ENCODE results near the gene CLIP4. TPM values are rescaled to one million over a fixed set of nuclear protein-coding genes. Genes with fewer than 3 reads are reported as not detected.

The CLIP4 gene
- total and polyA plus RNA-seq, 4 donors = 15.1 to 30.1 (median 23.1) TPM

GRCh38 chr2:29215739-29216608, 100.8 kb downstream of the CLIP4 start:
- Histone ChIP-seq H3K36me3 (ENCODE audit: control insufficient read depth in 4 of 4, insufficient read depth in 4 of 4, low read length in 4 of 4) (no peaks in the 10 kb centered on the region), H3K9ac (ENCODE audit: insufficient read depth in 1 of 2, low read length in 2 of 2) (no peak overlapping the region), H3K4me3 (no peak overlapping the region), H3K27me3 (ENCODE audit: control insufficient read depth in 3 of 3, insufficient read depth in 3 of 3, low read length in 2 of 3) (no peaks in the 10 kb centered on the region), H3K9me3 (ENCODE audit: control insufficient read depth in 4 of 4, insufficient read depth in 3 of 4, low read length in 3 of 4) (no peaks in the 10 kb centered on the region), H3K4me1 (ENCODE audit: control insufficient read depth in 5 of 5, insufficient read depth in 5 of 5, low read length in 5 of 5) (peaks cover 0 to 4% (median 0%) of the 10 kb centered on the region in 5 donors), H3K27ac (ENCODE audit: low read depth in 1 of 2, low read length in 1 of 2) (no peak overlapping the region)
- DNase-seq (no peak), ATAC-seq (ENCODE audit: insufficient read depth, low FRiP score) (no peak)
- 85 to 89% methylated on average over 20 of the region's 20 CpGs for WGBS, 2 donors
- TF ChIP-seq CTCF (IDR thresholded peaks at IDR 0.05; ENCODE audit: control extremely low read depth, extremely low read depth) = no peak

GRCh38 chr2:29216609-29216909, 101.3 kb downstream of the CLIP4 start:
- TF ChIP-seq CTCF (IDR thresholded peaks at IDR 0.05; ENCODE audit: control extremely low read depth, extremely low read depth) = no peak
- whole genome bisulfite sequencing, 2 donors = 95 to 96% methylated on average over 5 of the region's 5 CpGs

GRCh38 chr2:29218071-29218470, 102.9 kb downstream of the CLIP4 start:
- no peak for TF ChIP-seq CTCF (IDR thresholded peaks at IDR 0.05; ENCODE audit: control extremely low read depth, extremely low read depth)
- Histone ChIP-seq H3K27ac (ENCODE audit: low read depth in 1 of 2, low read length in 1 of 2) (no peak overlapping the region), H3K27me3 (ENCODE audit: control insufficient read depth in 3 of 3, insufficient read depth in 3 of 3, low read length in 2 of 3) (no peaks in the 10 kb centered on the region), H3K9ac (ENCODE audit: insufficient read depth in 1 of 2, low read length in 2 of 2) (no peak overlapping the region), H3K9me3 (ENCODE audit: control insufficient read depth in 4 of 4, insufficient read depth in 3 of 4, low read length in 3 of 4) (no peaks in the 10 kb centered on the region), H3K4me3 (no peak overlapping the region), H3K36me3 (ENCODE audit: control insufficient read depth in 4 of 4, insufficient read depth in 4 of 4, low read length in 4 of 4) (no peaks in the 10 kb centered on the region), H3K4me1 (ENCODE audit: control insufficient read depth in 5 of 5, insufficient read depth in 5 of 5, low read length in 5 of 5) (peaks cover 0 to 4% (median 0%) of the 10 kb centered on the region in 5 donors)
- WGBS, 2 donors = 80 to 85% methylated on average over 6 of the region's 6 CpGs
- DNase-seq (no peak), ATAC-seq (ENCODE audit: insufficient read depth, low FRiP score) (no peak)

More at GRCh38 chr2:29216609-29216909, 101.3 kb downstream of the CLIP4 start:
- no peak overlapping the region for H3K27ac ChIP-seq (ENCODE audit: low read depth in 1 of 2, low read length in 1 of 2)
- no peaks in the 10 kb centered on the region for H3K27me3 ChIP-seq (ENCODE audit: control insufficient read depth in 3 of 3, insufficient read depth in 3 of 3, low read length in 2 of 3)
- DNase-seq (no peak), ATAC-seq (ENCODE audit: insufficient read depth, low FRiP score) (no peak)
- H3K4me3 ChIP-seq = no peak overlapping the region
- H3K9ac ChIP-seq (ENCODE audit: insufficient read depth in 1 of 2, low read length in 2 of 2) = no peak overlapping the region
- no peaks in the 10 kb centered on the region for H3K36me3 ChIP-seq (ENCODE audit: control insufficient read depth in 4 of 4, insufficient read depth in 4 of 4, low read length in 4 of 4)
- H3K4me1 ChIP-seq (ENCODE audit: control insufficient read depth in 5 of 5, insufficient read depth in 5 of 5, low read length in 5 of 5) = peaks cover 0 to 4% (median 0%) of the 10 kb centered on the region in 5 donors
- H3K9me3 ChIP-seq (ENCODE audit: control insufficient read depth in 4 of 4, insufficient read depth in 3 of 4, low read length in 3 of 4) = no peaks in the 10 kb centered on the region
